IPS-NIHi7 (cell line): ENCODE measurements around the gene KCNJ16.

Source experiments
- DNase-seq: peaks from one replicate; pipeline ENCODE4 v3.0.0; 2012; ENCODE audit warnings: mixed read lengths; ENCODE audit errors: extremely low spot score

KCNJ16 gene

DNA sequence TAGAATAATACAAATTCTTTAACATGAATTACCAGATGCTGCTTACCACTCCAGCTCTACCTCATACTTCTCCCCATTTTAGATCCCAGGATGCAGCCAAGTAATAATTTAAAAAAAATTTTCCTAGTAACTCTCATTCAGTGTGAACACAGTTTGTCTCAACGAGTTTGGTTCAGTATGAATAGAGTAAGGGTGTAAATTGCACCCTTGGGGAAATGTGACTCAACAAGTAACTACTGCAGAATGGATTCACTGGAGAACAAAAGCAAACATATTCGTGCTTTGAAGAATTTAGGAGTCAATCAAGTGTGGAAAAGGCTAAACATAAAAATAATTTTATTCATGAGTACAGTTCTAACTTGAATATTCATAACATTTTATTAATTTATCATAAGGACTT, 23.0 kb downstream of the KCNJ16 start:
- DNase-seq, result no peak

DNA sequence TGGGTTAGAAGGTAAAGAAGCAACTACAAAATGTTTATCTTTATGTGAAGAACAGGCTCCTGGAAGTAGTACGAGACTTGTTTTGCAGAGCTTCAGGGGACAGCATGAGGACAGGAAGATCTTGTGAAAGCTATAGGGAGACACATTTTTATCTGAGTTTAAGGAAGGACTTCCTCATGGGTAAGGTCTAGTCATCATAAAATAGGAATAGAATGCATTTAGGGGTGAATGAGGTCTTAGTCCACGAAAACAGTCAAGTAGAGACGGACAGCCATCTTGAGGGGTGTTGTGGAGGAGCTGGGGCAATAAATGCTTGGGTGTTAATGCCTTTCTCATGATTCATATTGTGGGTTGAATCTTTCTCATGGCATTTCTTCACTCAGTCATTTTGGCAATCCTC, 24.3 kb downstream of the KCNJ16 start:
- no peak for DNase-seq

GRCh38 chr17:70099884-70100283, 24.9 kb downstream of the KCNJ16 start:
- no peak for DNase-seq

- DNase-seq, result no peak
These were observed 26.0 kb downstream of the KCNJ16 start for GRCh38 chr17:70100983-70101382.

DNA sequence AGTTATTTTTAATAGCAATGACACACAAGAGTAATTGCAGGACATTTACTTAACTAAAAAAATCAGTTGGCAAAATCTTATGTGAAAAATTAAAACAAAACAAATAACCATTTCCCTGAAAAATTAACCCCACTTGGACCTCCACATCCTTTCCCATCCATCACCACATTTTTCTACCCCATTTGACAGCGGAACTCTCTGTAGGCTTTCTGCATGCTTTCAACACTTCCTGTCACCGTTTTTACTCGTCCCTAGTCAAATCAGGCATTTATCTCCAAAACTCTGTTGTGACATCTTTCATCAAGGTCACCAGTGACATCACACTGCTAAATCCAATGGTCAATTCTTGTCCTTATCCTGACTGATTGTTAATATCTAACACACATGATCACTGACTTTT, 27.5 kb downstream of the KCNJ16 start:
- no peak for DNase-seq

DNA sequence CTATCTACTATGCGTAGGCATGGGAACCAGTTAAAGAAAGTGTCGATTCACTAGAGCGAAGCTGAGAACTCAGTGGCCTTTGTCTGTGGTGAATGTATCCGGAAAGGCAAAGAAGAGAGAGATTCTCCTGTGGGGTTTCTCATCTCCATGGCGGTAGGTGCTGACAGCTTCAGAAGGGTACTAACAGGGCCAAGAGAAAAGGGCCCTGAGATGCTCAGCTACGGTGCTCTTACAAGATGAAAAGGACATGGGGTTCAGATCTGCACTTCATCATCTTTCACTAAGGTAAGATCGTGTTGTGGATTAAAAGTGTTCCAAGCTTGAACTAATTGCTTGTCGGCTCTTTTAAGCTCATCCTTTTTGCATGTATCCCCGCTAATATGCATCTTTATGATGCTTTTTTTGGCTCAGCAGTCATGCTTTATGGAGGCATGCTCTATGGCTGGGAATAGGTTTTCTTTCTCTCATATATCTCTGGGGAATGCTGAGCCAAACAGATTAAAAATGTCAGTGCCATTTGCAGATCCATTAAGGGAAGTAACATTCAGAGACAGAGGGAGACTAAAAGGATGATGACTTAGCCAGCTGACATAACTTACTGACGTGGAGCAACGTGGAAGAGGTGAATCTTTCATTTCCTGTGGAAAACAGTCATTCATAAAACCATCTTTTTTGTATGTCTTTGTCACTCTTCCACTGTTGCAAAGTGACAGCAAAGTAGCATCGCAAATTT, 29.9 kb downstream of the KCNJ16 start:
- no peak for DNase-seq

DNA sequence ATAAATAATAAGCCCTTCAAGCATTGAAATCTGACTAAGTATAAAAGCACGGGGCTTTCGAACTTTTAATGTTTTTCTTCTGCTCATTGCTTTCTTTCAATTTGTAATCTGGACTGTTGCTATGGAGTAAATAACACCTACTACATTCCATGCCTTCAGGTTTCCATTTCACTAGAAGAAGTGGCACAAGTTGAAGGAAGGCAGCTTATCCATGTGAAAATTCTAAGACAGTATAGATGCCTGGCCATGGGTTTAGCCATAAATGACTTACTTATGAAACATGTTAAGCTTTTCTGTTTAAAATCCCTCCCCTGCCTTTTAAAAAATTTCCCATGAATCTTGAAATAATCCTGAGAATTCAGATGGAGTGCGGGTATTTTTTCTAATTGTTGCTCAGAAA, 30.6 kb downstream of the KCNJ16 start:
- DNase-seq, result no peak

DNA sequence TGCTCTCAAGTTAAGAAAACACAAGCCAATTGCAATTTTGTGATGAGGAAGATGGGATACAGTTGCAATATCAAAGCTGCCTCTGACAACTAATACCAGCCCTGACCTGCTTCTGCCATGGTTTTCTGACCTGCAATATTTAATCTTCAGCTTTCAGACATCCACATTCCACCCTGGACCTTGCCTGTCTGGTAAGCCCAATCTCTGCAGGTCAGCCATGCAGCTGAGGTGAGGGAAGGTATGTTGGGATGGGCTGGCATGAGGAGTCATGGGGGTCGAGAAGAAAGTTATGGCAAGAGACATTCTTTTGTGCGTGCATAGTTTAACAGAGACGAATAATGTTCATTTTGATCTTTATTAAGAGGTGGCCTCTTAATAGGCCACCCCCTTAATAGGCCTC, 31.5 kb downstream of the KCNJ16 start:
- DNase-seq, result no peak

- DNase-seq, result no peak
These were observed 32.4 kb downstream of the KCNJ16 start for GRCh38 chr17:70107441-70107840.

- no peak for DNase-seq
These were observed 33.0 kb downstream of the KCNJ16 start for GRCh38 chr17:70107904-70108565.

DNA sequence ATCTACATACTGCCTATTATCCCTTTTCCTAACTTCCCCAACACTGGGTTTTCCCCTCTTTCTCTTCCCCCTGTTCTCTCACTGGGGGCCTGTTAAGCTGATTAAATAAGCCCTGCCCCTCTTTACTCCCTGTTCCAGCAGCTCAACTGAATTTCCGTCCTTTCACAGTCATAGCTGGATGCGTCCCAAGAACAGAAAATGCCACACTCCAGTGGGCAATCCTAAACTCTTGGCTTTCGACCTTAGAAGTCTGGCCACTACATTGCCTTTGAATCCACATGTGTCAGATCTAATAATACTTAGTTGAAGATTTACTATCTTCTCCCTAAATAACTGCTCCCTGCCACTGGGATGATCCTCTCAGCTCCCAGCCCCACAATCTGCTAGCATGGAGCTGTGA, 34.5 kb downstream of the KCNJ16 start:
- no peak for DNase-seq

DNA sequence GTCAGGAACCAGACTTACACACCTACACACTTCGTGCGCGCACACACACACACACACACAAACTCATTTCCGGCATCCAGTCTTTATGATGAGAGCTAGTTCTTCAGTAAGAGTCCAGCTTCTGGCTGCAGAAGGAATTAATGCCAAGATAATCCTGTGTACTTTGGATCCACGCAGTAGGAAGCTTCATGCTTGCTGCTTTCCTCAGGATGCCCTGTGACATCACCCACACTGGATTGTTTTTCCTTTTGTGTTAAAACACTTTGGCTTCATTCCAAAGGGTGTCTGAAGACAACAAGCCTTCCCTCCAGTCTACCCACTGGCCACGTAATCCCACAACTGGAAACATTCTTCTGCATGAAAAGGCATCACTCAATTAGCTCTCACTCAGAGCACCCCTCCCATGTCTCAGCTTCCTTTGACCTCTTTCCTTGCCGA, 35.4 kb downstream of the KCNJ16 start:
- no peak for DNase-seq

DNA sequence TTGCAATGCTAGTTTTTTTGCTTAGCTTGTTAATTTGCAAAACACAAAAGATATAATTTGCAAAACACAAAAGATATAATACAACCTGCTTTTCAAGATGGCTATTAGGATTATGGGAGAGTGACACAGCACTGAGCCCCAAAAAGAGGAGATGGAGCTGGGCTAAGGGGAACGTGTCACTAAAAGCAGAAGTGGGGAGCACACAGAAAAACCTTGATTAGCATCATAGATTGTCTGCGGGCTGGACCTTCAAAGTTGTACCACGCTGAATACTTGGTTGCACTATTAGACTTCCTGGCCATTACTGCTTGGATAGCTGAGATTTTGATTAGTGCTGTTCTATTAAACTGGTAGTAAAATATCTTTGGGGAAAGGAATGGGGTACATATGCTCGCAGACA, 36.2 kb downstream of the KCNJ16 start:
- DNase-seq, result no peak

DNA sequence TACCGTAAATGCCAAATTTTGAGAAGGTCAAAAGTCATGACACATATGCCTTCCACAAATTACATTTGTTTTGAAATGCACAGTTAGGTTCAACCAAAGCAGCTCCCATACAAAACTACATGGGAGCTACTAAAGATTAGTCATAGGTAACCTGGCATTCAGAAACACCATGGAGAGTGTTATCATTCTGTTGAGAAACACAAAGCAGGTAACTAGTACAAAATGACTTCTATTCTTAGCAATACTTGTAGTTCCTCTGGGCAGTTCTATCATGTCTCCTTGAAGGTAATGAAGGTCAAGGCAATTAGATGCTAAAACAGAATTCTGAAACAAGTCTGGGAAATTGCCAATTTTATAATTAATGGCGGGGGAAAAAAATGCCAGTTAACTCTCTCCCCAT, 39.4 kb downstream of the KCNJ16 start:
- no peak for DNase-seq

DNA sequence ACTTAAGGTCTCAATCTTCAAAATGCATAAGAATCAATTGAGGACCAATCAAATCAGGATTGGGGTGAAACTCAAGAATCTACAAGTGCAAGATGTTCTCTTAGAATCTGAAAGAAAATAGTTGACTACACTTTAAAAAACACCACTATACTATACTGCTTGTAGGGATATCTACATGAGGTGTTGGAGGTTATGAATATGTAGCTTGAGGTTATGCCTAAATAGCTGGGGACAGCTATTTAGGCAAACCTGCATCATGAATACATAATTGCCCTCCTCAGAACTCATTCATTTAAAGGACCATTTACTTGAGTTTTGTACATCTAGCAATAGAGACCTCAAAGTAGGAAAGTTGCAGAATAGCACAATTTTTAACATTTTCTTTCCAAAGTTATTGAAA, 40.1 kb downstream of the KCNJ16 start:
- no peak for DNase-seq

DNA sequence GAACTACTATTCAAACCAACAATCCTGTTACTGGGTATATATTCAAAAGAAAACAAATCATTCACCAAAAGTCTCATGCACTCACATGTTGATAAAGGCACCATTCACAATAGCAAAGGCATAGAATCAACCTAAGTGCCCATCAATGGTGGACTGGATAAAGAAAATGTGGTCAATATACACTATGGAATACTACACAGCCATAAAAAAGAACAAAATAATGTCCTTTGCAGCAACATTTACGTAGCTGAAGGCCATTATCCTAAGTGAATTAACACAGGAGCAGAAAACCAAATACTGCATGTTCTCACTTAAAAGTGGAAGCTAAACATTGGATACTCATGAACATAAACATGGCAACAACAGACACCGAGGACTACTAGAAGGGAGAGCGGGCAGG, 41.9 kb downstream of the KCNJ16 start:
- no peak for DNase-seq

DNA sequence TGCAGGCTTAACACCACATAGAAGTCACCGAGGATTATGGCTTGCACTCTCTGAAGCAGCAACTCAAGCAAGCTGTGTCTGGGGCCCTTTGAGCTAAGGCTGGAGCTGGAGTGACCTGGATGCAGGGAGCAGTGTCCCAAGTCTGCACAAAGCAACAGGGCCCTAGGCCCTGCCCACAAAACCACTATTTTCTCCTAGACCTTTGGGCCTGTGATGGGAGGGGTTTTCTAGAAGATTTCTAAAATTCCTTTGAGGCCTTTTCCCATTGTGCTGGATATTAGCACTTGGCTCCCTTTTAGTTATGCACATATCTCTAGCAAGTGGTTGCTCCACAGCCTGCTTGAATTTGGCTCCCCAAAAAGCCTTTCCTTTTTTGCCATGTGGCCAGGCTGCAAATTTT, 44.5 kb downstream of the KCNJ16 start:
- no peak for DNase-seq

- DNase-seq, result no peak
These were observed 45.0 kb downstream of the KCNJ16 start for GRCh38 chr17:70119983-70120382.

GRCh38 chr17:70120425-70120824, 45.4 kb downstream of the KCNJ16 start:
- no peak for DNase-seq

DNA sequence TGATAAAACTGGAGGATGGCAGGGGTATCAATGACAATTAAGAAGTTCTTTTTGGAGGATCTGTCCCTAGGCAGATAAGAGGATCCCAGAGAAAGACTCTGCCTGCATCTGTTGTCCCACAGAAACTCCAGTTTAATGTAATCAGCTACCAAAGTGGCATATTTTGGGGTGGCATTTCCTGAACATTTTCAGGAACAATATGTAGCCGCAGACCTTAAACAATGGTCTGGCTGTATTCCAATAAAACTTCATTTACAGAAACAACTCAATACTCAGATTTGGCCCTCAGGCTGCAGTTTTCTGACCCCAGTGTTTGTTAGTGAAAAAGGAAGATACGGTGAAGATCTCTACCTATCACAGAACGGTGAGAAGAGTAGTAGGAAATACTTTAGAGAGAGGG, 46.1 kb downstream of the KCNJ16 start:
- DNase-seq, result no peak

DNA sequence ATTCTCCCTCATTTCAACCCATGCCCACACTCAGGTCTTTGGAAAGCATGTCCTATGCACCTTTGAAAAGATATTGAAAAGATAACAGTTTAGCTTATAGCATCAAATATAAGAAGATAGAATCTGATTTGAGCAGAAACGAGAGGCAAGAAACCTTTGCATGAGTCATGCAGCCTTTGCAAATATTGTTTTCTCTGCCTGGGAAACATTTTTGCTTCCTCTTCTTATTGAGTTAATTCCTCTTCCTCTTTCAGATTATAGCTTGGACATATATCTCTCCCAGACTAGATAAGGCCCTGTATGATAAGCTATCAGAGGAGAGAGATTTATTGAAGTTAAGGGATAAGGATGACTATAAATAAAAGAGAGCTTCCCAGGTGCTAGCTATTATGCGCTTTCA, 48.2 kb downstream of the KCNJ16 start:
- no peak for DNase-seq

GRCh38 chr17:70124723-70125122, 49.7 kb downstream of the KCNJ16 start:
- no peak for DNase-seq

GRCh38 chr17:70127221-70127873, 52.3 kb downstream of the KCNJ16 start:
- DNase-seq, result no peak
